H9 (cell line): ENCODE results near the gene PEA15. TPM values are rescaled to one million over a fixed set of nuclear protein-coding genes. Genes with fewer than 3 reads are reported as not detected.

Source experiments
- DNase-seq: peaks from one replicate; pipeline ENCODE4 v3.0.0-alpha.2; 2017
- H2AFZ ChIP-seq: one replicate; pipeline ENCODE4 v1.6.1; 2013; ENCODE audit warnings: mild to moderate bottlenecking, low read length, control low read depth, moderate library complexity
- H2AK5ac ChIP-seq: 2 replicates; pipeline ENCODE4 v1.6.1; 2013; ENCODE audit warnings: low read length, control low read depth, mixed read lengths; ENCODE audit not compliant: insufficient read length
- H2BK120ac ChIP-seq: one replicate; pipeline ENCODE4 v1.6.1; 2013; ENCODE audit warnings: low read depth, mild to moderate bottlenecking, low read length, control low read depth, inconsistent platforms; ENCODE audit not compliant: poor library complexity, severe bottlenecking
- H2BK12ac ChIP-seq: 2 replicates; pipeline ENCODE4 v1.6.1; 2013; ENCODE audit warnings: low read length, control low read depth, mixed read lengths, low read depth; ENCODE audit not compliant: insufficient read length
- H2BK15ac ChIP-seq: 2 replicates; pipeline ENCODE4 v1.6.1; 2013; ENCODE audit warnings: low read depth, low read length, control low read depth
- H2BK20ac ChIP-seq: one replicate; pipeline ENCODE4 v1.6.1; 2013; ENCODE audit warnings: low read depth, mild to moderate bottlenecking, low read length, control low read depth, inconsistent platforms; ENCODE audit not compliant: poor library complexity, severe bottlenecking
- H2BK5ac ChIP-seq: 2 replicates; pipeline ENCODE4 v1.6.1; 2013; ENCODE audit warnings: low read length, control low read depth, mixed read lengths; ENCODE audit not compliant: insufficient read length
- H3K14ac ChIP-seq: 2 replicates; pipeline ENCODE4 v1.6.1; 2013; ENCODE audit warnings: low read length, control low read depth; ENCODE audit not compliant: insufficient read depth
- H3K18ac ChIP-seq: 2 replicates; pipeline ENCODE4 v1.6.1; 2013; ENCODE audit warnings: low read depth, mild to moderate bottlenecking, mixed read lengths, low read length, control low read depth; ENCODE audit not compliant: insufficient read length
- H3K23ac ChIP-seq: 2 replicates; pipeline ENCODE4 v1.6.1; 2013; ENCODE audit warnings: low read length, control low read depth, mixed read lengths, low read depth; ENCODE audit not compliant: insufficient read length
- H3K23me2 ChIP-seq: 2 replicates; pipeline ENCODE4 v1.6.1; 2013; ENCODE audit warnings: low read depth, mild to moderate bottlenecking, mixed read lengths, low read length, control low read depth; ENCODE audit not compliant: insufficient read length, poor library complexity, severe bottlenecking
- H3K27ac ChIP-seq: 2 replicates; pipeline ENCODE4 v1.5.1; 2013; ENCODE audit warnings: low read length, control low read depth, mixed read lengths, low read depth; ENCODE audit not compliant: insufficient read length
- H3K27me3 ChIP-seq: 2 replicates; pipeline ENCODE4 v1.6.1; 2013; ENCODE audit warnings: low read length, control low read depth, inconsistent platforms; ENCODE audit not compliant: insufficient read depth
- H3K4ac ChIP-seq: 2 replicates; pipeline ENCODE4 v1.6.1; 2013; ENCODE audit warnings: low read depth, mild to moderate bottlenecking, control low read depth, inconsistent platforms, low read length, moderate library complexity
- H3K4me1 ChIP-seq: 2 replicates; pipeline ENCODE4 v1.6.1; 2013; ENCODE audit warnings: low read length, control low read depth, inconsistent platforms; ENCODE audit not compliant: insufficient read depth
- H3K4me2 ChIP-seq: 2 replicates; pipeline ENCODE4 v1.6.1; 2013; ENCODE audit warnings: low read length, control low read depth, mixed read lengths; ENCODE audit not compliant: insufficient read length, insufficient read depth
- H3K56ac ChIP-seq: 2 replicates; pipeline ENCODE4 v1.6.1; 2013; ENCODE audit warnings: low read depth, mild to moderate bottlenecking, mixed read lengths, low read length, control low read depth; ENCODE audit not compliant: insufficient read length
- H3K79me1 ChIP-seq: 2 replicates; pipeline ENCODE4 v1.6.1; 2013; ENCODE audit warnings: low read depth, mild to moderate bottlenecking, moderate library complexity, low read length, control low read depth, inconsistent platforms; ENCODE audit not compliant: insufficient read depth, poor library complexity, severe bottlenecking
- H3K79me2 ChIP-seq: 2 replicates; pipeline ENCODE4 v1.6.1; 2013; ENCODE audit warnings: low read length, control low read depth, inconsistent platforms; ENCODE audit not compliant: insufficient read depth
- H3K9ac ChIP-seq: 2 replicates; pipeline ENCODE4 v1.6.1; 2013; ENCODE audit warnings: low read length, control low read depth, mixed read lengths; ENCODE audit not compliant: insufficient read length; ENCODE audit errors: extremely low read depth
- H3K9me3 ChIP-seq: one replicate; pipeline ENCODE4 v1.6.1; 2013; ENCODE audit warnings: low read depth, low read length, inconsistent platforms; ENCODE audit not compliant: control insufficient read depth
- H3T11ph ChIP-seq: one replicate; pipeline ENCODE4 v1.6.1; 2013; ENCODE audit warnings: mild to moderate bottlenecking, low read length, control low read depth, inconsistent platforms
- H4K20me1 ChIP-seq: one replicate; pipeline ENCODE4 v1.6.1; 2013; ENCODE audit not compliant: control insufficient read depth, insufficient read length, insufficient read depth
- H4K5ac ChIP-seq: 2 replicates; pipeline ENCODE4 v1.6.1; 2013; ENCODE audit warnings: low read depth, mild to moderate bottlenecking, mixed read lengths, low read length, control low read depth; ENCODE audit not compliant: insufficient read length
- H4K8ac ChIP-seq: replicated peaks from 2 replicates; pipeline ENCODE4 v1.6.1; 2013; ENCODE audit warnings: low read length, control low read depth, mixed read lengths, low read depth; ENCODE audit not compliant: insufficient read length
- H4K91ac ChIP-seq: 2 replicates; pipeline ENCODE4 v1.6.1; 2013; ENCODE audit warnings: low read depth, mild to moderate bottlenecking, moderate library complexity, mixed read lengths, low read length, control low read depth; ENCODE audit not compliant: insufficient read length
- H3K27ac Mint-ChIP-seq, 3 experiments: 2 replicates in 2 of 3; 3 replicates in 1 of 3; pipeline ENCODE4 v1.8.0; 2020 to 2021; ENCODE audit warnings: mixed read lengths in 3 of 3, mild to moderate bottlenecking in 1 of 3, moderate library complexity in 1 of 3
- H3K27me3 Mint-ChIP-seq: 2 replicates; pipeline ENCODE4 v1.8.0; 2021; ENCODE audit warnings: low read depth, mild to moderate bottlenecking, moderate library complexity, mixed read lengths
- H3K36me3 Mint-ChIP-seq, 3 experiments: 2 replicates in 2 of 3; 3 replicates in 1 of 3; pipeline ENCODE4 v1.8.0; 2020 to 2021; ENCODE audit warnings: low read depth in 3 of 3, mixed read lengths in 3 of 3; ENCODE audit not compliant: insufficient read depth in 1 of 3
- H3K4me1 Mint-ChIP-seq, 2 experiments: 2 replicates each; pipeline ENCODE4 v1.8.0; 2020; ENCODE audit warnings: mixed read lengths in 2 of 2
- H3K4me3 Mint-ChIP-seq, 2 experiments: 2 replicates in 1 of 2; 3 replicates in 1 of 2; pipeline ENCODE4 v1.8.0; 2020 to 2021; ENCODE audit warnings: mild to moderate bottlenecking in 2 of 2, mixed read lengths in 2 of 2, moderate library complexity in 1 of 2
- H3K9me3 Mint-ChIP-seq, 2 experiments: 2 replicates in 1 of 2; 3 replicates in 1 of 2; pipeline ENCODE4 v1.8.0; 2020; ENCODE audit warnings: mild to moderate bottlenecking in 2 of 2, mixed read lengths in 2 of 2, moderate library complexity in 1 of 2
- WGBS: extraction: QIAGEN DNeasy Blood & Tissue Kit; methylation state at CpG from one replicate; pipeline ENCODE4 v1.1.7; 2013; ENCODE audit warnings: missing lambda C conversion rate, low lambda C conversion rate, mixed read lengths; ENCODE audit not compliant: insufficient read length; ENCODE audit errors: extremely low coverage; 5-methylcytosine and 5-hydroxymethylcytosine counted together
- total RNA-seq: library from RNA; stranded (reverse); gene quantifications from 2 replicates; pipeline ENCODE4 v1.2.1, GENCODE V29; 2021
- TF ChIP-seq, protein P1 (sequence below): fragments of 200-600 bp; sonication (generic); conservative IDR thresholded peaks from 3 replicates; pipeline ENCODE4 v1.8.0; 2021; ENCODE audit warnings: antibody characterized with exemption, mild to moderate bottlenecking

PEA15 gene
- total RNA-seq, 1 experiment from 2014 or later, result 82.1 TPM

DNA sequence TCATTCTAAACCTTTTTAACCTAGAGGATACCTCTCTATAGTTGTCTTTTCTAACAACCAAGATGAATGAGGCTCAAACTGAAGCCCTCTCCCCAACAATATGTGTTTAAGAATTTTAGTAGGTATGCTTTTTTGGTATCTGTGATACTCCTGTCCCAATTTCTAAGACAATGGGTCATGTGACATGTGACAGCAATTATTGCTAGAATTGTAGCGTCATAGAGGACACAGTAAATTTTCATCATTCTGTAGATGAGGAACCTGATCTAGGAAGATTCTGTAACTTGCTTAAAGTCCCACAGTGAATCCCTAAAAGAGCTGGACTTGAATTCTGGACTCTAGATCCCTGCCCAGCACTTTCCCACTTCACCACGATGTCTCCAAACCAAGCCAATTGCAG lies 26.5 kb upstream of the PEA15 start:
- no peak overlapping the region for H3K4me2 ChIP-seq
- TF ChIP-seq, protein P1, sequence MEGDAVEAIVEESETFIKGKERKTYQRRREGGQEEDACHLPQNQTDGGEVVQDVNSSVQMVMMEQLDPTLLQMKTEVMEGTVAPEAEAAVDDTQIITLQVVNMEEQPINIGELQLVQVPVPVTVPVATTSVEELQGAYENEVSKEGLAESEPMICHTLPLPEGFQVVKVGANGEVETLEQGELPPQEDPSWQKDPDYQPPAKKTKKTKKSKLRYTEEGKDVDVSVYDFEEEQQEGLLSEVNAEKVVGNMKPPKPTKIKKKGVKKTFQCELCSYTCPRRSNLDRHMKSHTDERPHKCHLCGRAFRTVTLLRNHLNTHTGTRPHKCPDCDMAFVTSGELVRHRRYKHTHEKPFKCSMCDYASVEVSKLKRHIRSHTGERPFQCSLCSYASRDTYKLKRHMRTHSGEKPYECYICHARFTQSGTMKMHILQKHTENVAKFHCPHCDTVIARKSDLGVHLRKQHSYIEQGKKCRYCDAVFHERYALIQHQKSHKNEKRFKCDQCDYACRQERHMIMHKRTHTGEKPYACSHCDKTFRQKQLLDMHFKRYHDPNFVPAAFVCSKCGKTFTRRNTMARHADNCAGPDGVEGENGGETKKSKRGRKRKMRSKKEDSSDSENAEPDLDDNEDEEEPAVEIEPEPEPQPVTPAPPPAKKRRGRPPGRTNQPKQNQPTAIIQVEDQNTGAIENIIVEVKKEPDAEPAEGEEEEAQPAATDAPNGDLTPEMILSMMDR, result no peak
- no peak overlapping the region for H3K23ac ChIP-seq
- no peak overlapping the region for H2AFZ ChIP-seq
- no peak overlapping the region for H2AK5ac ChIP-seq
- H3K79me2 ChIP-seq, result no peaks in the 10 kb centered on the region
- Mint-ChIP-seq H3K36me3 (no peaks in the 10 kb centered on the region; a peak in 1 of 7 replicates), H3K27ac (no peak overlapping the region), H3K9me3 (no peaks in the 10 kb centered on the region), H3K4me3 (no peak overlapping the region), H3K4me1 (peaks cover 13 to 15% of the 10 kb centered on the region in 2 experiments), H3K27me3 (peaks cover 21% of the 10 kb centered on the region)
- DNase-seq, result no peak
- H4K8ac ChIP-seq, result no peak overlapping the region
- no peak overlapping the region for H2BK15ac ChIP-seq
- H3K18ac ChIP-seq, result no peak overlapping the region
- no peak overlapping the region for H4K5ac ChIP-seq
- no CpG with 5 or more reads among the region's 2 CpGs for WGBS
- no peak overlapping the region for H3K56ac ChIP-seq
- no peaks in the 10 kb centered on the region for H3K9me3 ChIP-seq
- no peak overlapping the region for H2BK120ac ChIP-seq
- no peaks in the 10 kb centered on the region for H3K23me2 ChIP-seq
- no peak overlapping the region for H2BK5ac ChIP-seq
- no peak overlapping the region for H4K91ac ChIP-seq
- no peak overlapping the region for H2BK20ac ChIP-seq
- H3K14ac ChIP-seq, result no peak overlapping the region
- no peaks in the 10 kb centered on the region for H3K79me1 ChIP-seq
- no peak overlapping the region for H3K27ac ChIP-seq
- H3K4me1 ChIP-seq, result no peaks in the 10 kb centered on the region; the same call in 1 of the 2 replicates
- no peak overlapping the region for H2BK12ac ChIP-seq
- no peak overlapping the region for H3K9ac ChIP-seq
- H4K20me1 ChIP-seq, result no peaks in the 10 kb centered on the region
- H3K4ac ChIP-seq, result no peak overlapping the region
- H3T11ph ChIP-seq, result no peak overlapping the region
- no peaks in the 10 kb centered on the region for H3K27me3 ChIP-seq
